ENCODE data around the gene CTDSPL. TPM values are rescaled to one million over a fixed set of nuclear protein-coding genes. Genes with fewer than 3 reads are reported as not detected.

Gene CTDSPL
- total RNA-seq, 2 experiments from 2014 or later: 1.6 to 2.3 TPM

DNA sequence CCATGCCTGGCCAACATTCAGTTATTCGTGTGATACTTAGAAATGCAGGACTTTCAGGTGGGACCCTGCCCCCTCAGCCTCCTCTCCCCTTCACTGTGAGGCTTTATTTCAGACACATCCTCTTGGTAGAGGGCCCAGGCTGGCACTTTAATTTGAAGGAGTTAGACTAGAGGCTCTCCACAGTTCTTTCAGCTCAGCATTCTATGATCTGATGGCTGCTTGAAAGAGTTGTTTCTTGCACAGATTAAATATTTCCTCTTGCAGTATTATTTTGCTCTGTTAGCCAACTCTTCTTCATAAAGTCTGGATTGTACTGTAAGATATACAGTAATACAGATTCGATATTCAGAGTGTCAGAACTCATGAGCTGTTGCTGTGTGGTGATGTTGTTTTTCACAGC is 35.1 kb downstream of the CTDSPL start:
- peaks cover 13% of the 10 kb centered on the region for H3K27me3 Mint-ChIP-seq
- no peak for DNase-seq
- no peak overlapping the region for H3K4me3 Mint-ChIP-seq
- no peak overlapping the region for H3K27ac Mint-ChIP-seq
- H3K4me1 Mint-ChIP-seq: peaks cover 12% of the 10 kb centered on the region
- peaks cover 2% of the 10 kb centered on the region for H3K36me3 Mint-ChIP-seq
- H3K9me3 Mint-ChIP-seq: peaks cover 2% of the 10 kb centered on the region

DNA sequence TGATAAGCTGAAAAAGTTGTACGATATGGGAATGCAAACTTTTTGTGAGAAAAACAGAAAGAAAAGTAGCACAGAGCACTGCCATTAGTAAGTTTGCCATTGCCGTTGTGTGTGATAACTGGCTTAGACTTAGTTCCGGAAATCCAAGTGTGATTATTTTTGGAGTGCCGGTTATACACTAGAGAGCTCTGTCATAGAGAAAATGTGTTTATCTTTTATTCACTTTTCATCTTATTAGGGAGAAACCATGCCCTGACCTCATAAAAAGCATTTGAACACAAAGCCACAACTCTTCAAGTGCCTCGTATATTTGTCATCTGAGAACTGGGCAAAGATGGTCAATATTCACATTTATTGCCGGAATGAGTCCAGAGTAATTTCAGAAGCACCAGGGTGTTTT is 36.1 kb downstream of the CTDSPL start:
- H3K4me1 Mint-ChIP-seq: peaks cover 15% of the 10 kb centered on the region
- no peak overlapping the region for H3K4me3 Mint-ChIP-seq
- peaks cover 2% of the 10 kb centered on the region for H3K9me3 Mint-ChIP-seq
- no peak for DNase-seq
- peaks cover 17% of the 10 kb centered on the region for H3K27me3 Mint-ChIP-seq
- no peak overlapping the region for H3K27ac Mint-ChIP-seq
- H3K36me3 Mint-ChIP-seq: peaks cover 2% of the 10 kb centered on the region

GRCh38 chr3:37898424-37898823 is 36.7 kb downstream of the CTDSPL start:
- H3K36me3 Mint-ChIP-seq: peaks cover 2% of the 10 kb centered on the region
- H3K27me3 Mint-ChIP-seq: peaks cover 19% of the 10 kb centered on the region
- no peak overlapping the region for H3K4me3 Mint-ChIP-seq
- H3K9me3 Mint-ChIP-seq: peaks cover 2% of the 10 kb centered on the region
- H3K4me1 Mint-ChIP-seq: peaks cover 15% of the 10 kb centered on the region
- no peak overlapping the region for H3K27ac Mint-ChIP-seq
- no peak for DNase-seq

DNA sequence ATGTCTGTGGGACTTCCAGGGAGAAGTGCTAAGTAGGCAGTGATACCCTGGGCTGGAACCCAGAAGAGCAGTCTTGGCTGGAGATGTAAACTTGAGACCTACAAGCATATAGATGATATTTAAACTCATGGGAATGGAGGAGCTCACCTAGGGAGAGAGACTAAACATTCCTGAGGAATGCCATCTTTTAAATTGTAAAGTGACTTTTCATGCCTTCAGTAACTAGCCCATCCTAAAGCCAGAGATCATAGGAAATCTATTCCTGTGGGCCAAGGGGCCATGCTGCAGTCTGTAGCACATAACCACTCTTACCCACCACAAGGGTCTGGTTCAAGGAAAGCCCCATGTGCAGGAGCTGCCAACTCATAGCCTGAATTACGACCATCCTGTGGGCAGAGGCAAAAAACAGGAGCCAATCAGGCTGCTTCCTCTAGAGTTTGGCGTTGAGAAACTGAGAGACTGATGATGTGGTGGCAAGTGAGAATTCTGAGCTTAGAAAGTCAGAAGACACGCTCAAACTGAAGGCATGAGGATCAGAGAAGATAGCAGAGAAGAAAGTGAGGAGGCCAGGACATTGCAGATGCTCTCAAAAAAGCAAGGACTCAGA is 37.5 kb downstream of the CTDSPL start:
- Mint-ChIP-seq H3K27me3 (peaks cover 18% of the 10 kb centered on the region), H3K36me3 (peaks cover 2% of the 10 kb centered on the region), H3K27ac (no peak overlapping the region), H3K4me3 (no peak overlapping the region), H3K4me1 (peaks cover 15% of the 10 kb centered on the region), H3K9me3 (peaks cover 2% of the 10 kb centered on the region)
- DNase-seq: peak; percentile 26

- Mint-ChIP-seq H3K4me3 (no peak overlapping the region), H3K27me3 (peaks cover 20% of the 10 kb centered on the region), H3K4me1 (peaks cover 16% of the 10 kb centered on the region), H3K27ac (no peak overlapping the region), H3K9me3 (peaks cover 2% of the 10 kb centered on the region), H3K36me3 (peaks cover 2% of the 10 kb centered on the region)
- no peak for DNase-seq
Measured at GRCh38 chr3:37899711-37900306, 38.1 kb downstream of the CTDSPL start.

GRCh38 chr3:37901721-37902120 is 40.0 kb downstream of the CTDSPL start:
- peaks cover 17% of the 10 kb centered on the region for H3K27me3 Mint-ChIP-seq
- H3K4me3 Mint-ChIP-seq: no peak overlapping the region

GRCh38 chr3:37902674-37903073 is 41.0 kb downstream of the CTDSPL start:
- H3K4me3 Mint-ChIP-seq: no peak overlapping the region
- no peak overlapping the region for H3K27ac Mint-ChIP-seq

More at GRCh38 chr3:37901721-37902120, 40.0 kb downstream of the CTDSPL start:
- no peak overlapping the region for H3K27ac Mint-ChIP-seq
- peaks cover 2% of the 10 kb centered on the region for H3K36me3 Mint-ChIP-seq
- no peaks in the 10 kb centered on the region for H3K9me3 Mint-ChIP-seq
- peaks cover 26% of the 10 kb centered on the region for H3K4me1 Mint-ChIP-seq
- DNase-seq: no peak

GRCh38 chr3:37903320-37903719 is 41.6 kb downstream of the CTDSPL start:
- Mint-ChIP-seq H3K4me1 (peaks cover 42% of the 10 kb centered on the region), H3K27me3 (peaks cover 17% of the 10 kb centered on the region), H3K4me3 (no peak overlapping the region), H3K36me3 (peaks cover 2% of the 10 kb centered on the region), H3K27ac (no peak overlapping the region), H3K9me3 (no peaks in the 10 kb centered on the region)
- no peak for DNase-seq

More at GRCh38 chr3:37902674-37903073, 41.0 kb downstream of the CTDSPL start:
- no peak for DNase-seq
- peaks cover 2% of the 10 kb centered on the region for H3K36me3 Mint-ChIP-seq
- H3K27me3 Mint-ChIP-seq: peaks cover 17% of the 10 kb centered on the region
- H3K9me3 Mint-ChIP-seq: no peaks in the 10 kb centered on the region
- H3K4me1 Mint-ChIP-seq: peaks cover 35% of the 10 kb centered on the region

DNA sequence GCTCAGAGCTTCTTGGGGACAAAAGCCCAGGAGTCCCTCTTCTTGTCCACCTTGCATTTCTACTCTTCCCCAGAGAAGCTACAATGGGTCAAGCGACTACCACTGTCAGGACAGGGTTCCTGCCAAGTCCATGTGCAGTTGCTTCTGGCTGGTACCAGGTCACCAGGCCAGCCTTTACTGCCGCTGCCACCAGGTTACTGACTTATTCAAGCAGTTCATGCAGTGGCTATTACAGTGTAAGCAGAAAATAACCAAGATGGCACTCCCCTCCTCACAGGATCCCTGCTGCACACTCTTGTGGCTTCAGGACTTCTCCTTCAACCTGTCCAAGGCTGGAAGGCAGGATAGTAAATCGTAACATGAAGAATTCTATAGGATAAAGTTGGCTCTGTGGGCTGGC is 42.1 kb downstream of the CTDSPL start:
- Mint-ChIP-seq H3K27ac (no peak overlapping the region), H3K4me1 (peaks cover 46% of the 10 kb centered on the region), H3K4me3 (no peak overlapping the region), H3K9me3 (no peaks in the 10 kb centered on the region), H3K27me3 (peaks cover 17% of the 10 kb centered on the region), H3K36me3 (peaks cover 2% of the 10 kb centered on the region)
- DNase-seq: no peak

DNA sequence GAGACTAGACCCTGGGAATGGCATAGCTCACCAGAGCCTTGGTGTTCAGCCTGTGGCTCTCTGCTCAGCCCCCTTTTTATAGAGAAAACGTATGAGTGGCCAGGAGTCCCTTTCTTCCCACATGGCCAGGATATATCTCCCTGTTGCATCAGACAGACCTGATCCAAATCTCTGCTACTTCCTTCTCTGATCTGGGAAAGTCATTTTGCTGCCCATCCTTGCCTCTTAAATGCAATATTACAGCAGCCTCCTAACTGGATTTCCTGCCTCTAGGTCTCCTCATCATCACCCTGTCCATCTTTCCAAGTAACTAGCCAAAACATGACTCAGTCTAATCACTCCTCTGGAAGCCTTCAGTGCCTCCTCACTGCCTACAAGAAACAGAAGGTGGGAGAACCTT is 42.9 kb downstream of the CTDSPL start:
- H3K27ac Mint-ChIP-seq: no peak overlapping the region
- peaks cover 2% of the 10 kb centered on the region for H3K36me3 Mint-ChIP-seq
- peaks cover 40% of the 10 kb centered on the region for H3K4me1 Mint-ChIP-seq
- no peaks in the 10 kb centered on the region for H3K9me3 Mint-ChIP-seq
- H3K27me3 Mint-ChIP-seq: peaks cover 17% of the 10 kb centered on the region
- DNase-seq: no peak
- no peak overlapping the region for H3K4me3 Mint-ChIP-seq

DNA sequence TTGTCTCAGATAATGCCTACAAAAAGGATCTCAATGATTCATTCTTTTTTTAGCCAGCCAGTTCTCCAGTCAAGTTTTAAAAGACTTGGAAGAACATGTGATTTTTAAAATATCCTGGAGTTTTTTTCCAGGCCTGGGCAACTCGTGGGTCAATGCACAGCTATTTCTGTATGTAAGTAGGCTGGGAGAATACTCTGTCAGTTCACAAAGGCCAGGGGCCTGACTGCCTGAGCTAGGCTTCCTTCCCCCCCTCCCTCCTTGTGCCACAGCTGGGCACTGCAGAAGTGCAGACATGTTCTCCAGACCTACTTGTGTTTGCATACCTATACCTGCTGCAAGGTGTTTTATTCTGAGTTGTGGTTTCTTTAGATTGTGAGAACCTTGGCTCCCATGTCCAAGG is 43.7 kb downstream of the CTDSPL start:
- H3K4me3 Mint-ChIP-seq: no peak overlapping the region
- no peaks in the 10 kb centered on the region for H3K36me3 Mint-ChIP-seq
- no peaks in the 10 kb centered on the region for H3K9me3 Mint-ChIP-seq
- H3K27me3 Mint-ChIP-seq: peaks cover 14% of the 10 kb centered on the region
- DNase-seq: no peak
- peaks cover 35% of the 10 kb centered on the region for H3K4me1 Mint-ChIP-seq
- no peak overlapping the region for H3K27ac Mint-ChIP-seq

DNA sequence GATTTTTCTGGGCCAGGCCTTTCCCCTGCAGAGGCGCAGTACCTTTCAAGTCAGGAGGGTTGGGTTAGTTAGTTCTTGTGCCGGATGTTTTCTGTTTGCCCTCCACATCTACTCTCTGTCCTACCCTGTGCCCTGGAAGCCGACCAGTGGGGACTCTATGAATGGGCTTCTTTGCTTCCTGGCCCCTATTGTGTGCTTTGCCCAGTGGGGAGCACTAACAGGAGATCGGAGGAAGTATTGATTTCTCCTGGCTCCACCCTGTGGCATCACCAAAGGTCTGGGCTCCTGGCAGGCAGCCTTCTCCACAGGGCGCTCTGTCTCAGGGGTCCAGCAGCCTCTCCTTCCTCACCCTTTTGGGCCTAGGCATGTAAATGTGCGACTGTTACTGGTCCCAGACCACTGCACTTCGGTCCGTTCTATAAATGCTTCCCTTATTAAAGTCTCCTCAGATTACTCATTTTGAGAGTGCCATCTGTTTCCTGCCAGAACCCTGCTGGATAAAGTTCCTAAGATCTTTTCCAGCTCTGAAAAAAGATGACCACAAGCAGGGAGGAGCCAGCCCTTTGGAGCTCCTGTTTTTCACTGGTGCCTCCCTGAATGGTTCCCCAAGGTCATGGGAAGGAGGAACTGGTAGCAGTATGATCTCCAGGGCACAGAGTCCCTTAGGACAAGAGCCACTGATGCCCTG is 44.5 kb downstream of the CTDSPL start:
- Mint-ChIP-seq H3K4me3 (no peak overlapping the region), H3K27ac (no peak overlapping the region), H3K27me3 (peaks cover 14% of the 10 kb centered on the region), H3K9me3 (no peaks in the 10 kb centered on the region), H3K36me3 (no peaks in the 10 kb centered on the region), H3K4me1 (peaks cover 35% of the 10 kb centered on the region)
- DNase-seq: no peak

- Mint-ChIP-seq H3K36me3 (no peaks in the 10 kb centered on the region), H3K4me3 (no peak overlapping the region), H3K27ac (no peak overlapping the region), H3K4me1 (peaks cover 35% of the 10 kb centered on the region), H3K9me3 (no peaks in the 10 kb centered on the region), H3K27me3 (peaks cover 16% of the 10 kb centered on the region)
- peak; percentile 14 for DNase-seq
Measured at GRCh38 chr3:37906734-37907282, 45.1 kb downstream of the CTDSPL start.

DNA sequence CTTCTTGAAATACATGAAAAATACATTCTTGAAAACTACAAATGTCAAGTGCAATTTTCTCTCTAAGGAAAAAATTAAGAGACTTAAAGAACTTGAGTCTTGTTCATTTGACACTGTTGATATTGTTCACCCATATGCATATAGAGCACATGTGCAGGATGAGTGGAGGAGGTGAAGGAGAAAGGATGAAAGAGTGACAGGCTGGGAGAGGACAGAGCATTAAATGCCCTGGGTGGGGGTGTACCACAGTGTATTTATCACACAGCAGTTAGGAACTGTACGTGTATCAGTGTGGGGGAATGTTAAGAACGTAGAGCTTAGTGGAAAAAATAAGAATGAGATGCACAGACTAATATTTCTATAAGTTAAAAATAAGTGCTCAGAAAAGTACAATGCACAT is 45.7 kb downstream of the CTDSPL start:
- DNase-seq: no peak
- peaks cover 35% of the 10 kb centered on the region for H3K4me1 Mint-ChIP-seq
- peak overlapping the region; percentile 3 for H3K4me3 Mint-ChIP-seq

DNA sequence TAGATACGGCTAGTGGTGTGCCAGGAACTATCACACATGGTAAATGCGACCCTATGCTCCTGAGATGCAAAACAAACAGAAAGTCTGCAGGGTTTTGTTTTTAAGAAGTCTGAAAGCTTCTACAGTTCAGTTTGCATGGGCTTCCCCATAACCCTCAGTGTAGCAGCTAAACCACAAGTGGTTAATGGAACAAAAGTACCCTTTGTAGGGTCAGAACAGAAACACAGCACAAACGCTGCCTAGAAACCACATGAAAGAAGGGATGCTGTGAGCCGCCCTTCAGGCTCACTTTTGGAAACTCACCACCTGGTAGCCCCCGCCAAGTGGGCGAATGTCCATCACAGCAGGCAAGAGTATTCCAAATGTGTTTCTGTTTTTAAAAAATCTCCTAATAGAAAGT is 46.2 kb downstream of the CTDSPL start:
- H3K9me3 Mint-ChIP-seq: no peaks in the 10 kb centered on the region
- H3K4me3 Mint-ChIP-seq: peak overlapping the region; percentile 16
- H3K36me3 Mint-ChIP-seq: no peaks in the 10 kb centered on the region
- peaks cover 32% of the 10 kb centered on the region for H3K4me1 Mint-ChIP-seq
- peak; percentile 53 for DNase-seq
- H3K27me3 Mint-ChIP-seq: peaks cover 11% of the 10 kb centered on the region
- no peak overlapping the region for H3K27ac Mint-ChIP-seq

More for the DNA sequence above, 45.7 kb downstream of the CTDSPL start:
- no peaks in the 10 kb centered on the region for H3K36me3 Mint-ChIP-seq
- no peaks in the 10 kb centered on the region for H3K9me3 Mint-ChIP-seq
- H3K27me3 Mint-ChIP-seq: peaks cover 16% of the 10 kb centered on the region
- H3K27ac Mint-ChIP-seq: peak overlapping the region; percentile 10

Data from activated naive CD8-positive, alpha-beta T cell treated with anti-CD3 and anti-CD28 coated beads for 36 hours (primary cell).